Stimulated activated CD8-positive, alpha-beta memory T cell treated with anti-CD3 and anti-CD28 coated beads, Interleukin-7, amount 100 ng/mL, for 24 hours (primary cell): ENCODE data around the gene RABL2B.

ENCODE experiments used
- DNase-seq: peaks from one replicate; pipeline ENCODE4 v3.0.0-alpha.2; 2020; ENCODE audit warnings: low read depth

Gene RABL2B

GRCh38 chr22:50722716-50723428 is 60.6 kb downstream of the RABL2B start:
- no peak for DNase-seq

GRCh38 chr22:50722048-50722701 is 61.3 kb downstream of the RABL2B start:
- no peak for DNase-seq

GRCh38 chr22:50721257-50721844 is 62.1 kb downstream of the RABL2B start:
- no peak for DNase-seq

- no peak for DNase-seq
These were observed 62.9 kb downstream of the RABL2B start for GRCh38 chr22:50720301-50721256.

GRCh38 chr22:50719814-50720300 is 63.6 kb downstream of the RABL2B start:
- no peak for DNase-seq

GRCh38 chr22:50718352-50718709 is 65.1 kb downstream of the RABL2B start:
- no peak for DNase-seq

GRCh38 chr22:50717709-50718351 is 65.6 kb downstream of the RABL2B start:
- no peak for DNase-seq
